ENCODE results near the gene ABHD12. TPM values are rescaled to one million over a fixed set of nuclear protein-coding genes. Genes with fewer than 3 reads are reported as not detected.

The ABHD12 gene
- total RNA-seq, 1 donor from 2014 or later = 22.6 TPM

GRCh38 chr20:25289886-25290597 is 100.6 kb downstream of the ABHD12 start:
- no peak for DNase-seq

GRCh38 chr20:25288291-25289181 is 102.1 kb downstream of the ABHD12 start:
- no peak for DNase-seq

- no peak for DNase-seq
Observed at GRCh38 chr20:25287631-25288290, 102.9 kb downstream of the ABHD12 start.

GRCh38 chr20:25286917-25287316 is 103.7 kb downstream of the ABHD12 start:
- no peak for DNase-seq

- no peak for DNase-seq
Observed at GRCh38 chr20:25285856-25286798, 104.5 kb downstream of the ABHD12 start.

GRCh38 chr20:25285091-25285647 is 105.5 kb downstream of the ABHD12 start:
- DNase-seq = no peak

GRCh38 chr20:25284131-25284601 is 106.5 kb downstream of the ABHD12 start:
- DNase-seq = no peak

- no peak for DNase-seq
Observed at GRCh38 chr20:25283221-25283951, 107.2 kb downstream of the ABHD12 start.

GRCh38 chr20:25282796-25283195 is 107.8 kb downstream of the ABHD12 start:
- DNase-seq = no peak

GRCh38 chr20:25282034-25282781 is 108.4 kb downstream of the ABHD12 start:
- no peak for DNase-seq

- DNase-seq = no peak
Observed at GRCh38 chr20:25281541-25281991, 109.1 kb downstream of the ABHD12 start.

- DNase-seq = no peak
Observed at GRCh38 chr20:25280574-25281535, 109.8 kb downstream of the ABHD12 start.

GRCh38 chr20:25280051-25280573 is 110.5 kb downstream of the ABHD12 start:
- DNase-seq = no peak

GRCh38 chr20:25279403-25279802 is 111.2 kb downstream of the ABHD12 start:
- DNase-seq = no peak

- no peak for DNase-seq
Observed at GRCh38 chr20:25278636-25279361, 111.8 kb downstream of the ABHD12 start.

- DNase-seq = no peak
Observed at GRCh38 chr20:25277941-25278521, 112.6 kb downstream of the ABHD12 start.

Measured in skin of body (tissue), 2 donors.